Measurements from ENCODE around the gene POPDC2.

POPDC2 gene

GRCh38 chr3:119594929-119595328 is 65.5 kb downstream of the POPDC2 start (continued):
- TF ChIP-seq ZBTB8A (tag by site-specific recombination; IDR thresholded peaks at IDR 0.05) (peak; percentile 53), ZXDB (tag by site-specific recombination; IDR thresholded peaks at IDR 0.05) (0 out of 2 replicates have a peak, but pooled peaks have one; percentile 27), ZNF426 (tag by site-specific recombination; IDR thresholded peaks at IDR 0.05) (peak; percentile 73), ZNF266 (tag by site-specific recombination; IDR thresholded peaks at IDR 0.05; ENCODE audit: low read depth) (0 out of 2 replicates have a peak, but pooled peaks have one; percentile 25)
- TF ChIP-seq, protein P1, sequence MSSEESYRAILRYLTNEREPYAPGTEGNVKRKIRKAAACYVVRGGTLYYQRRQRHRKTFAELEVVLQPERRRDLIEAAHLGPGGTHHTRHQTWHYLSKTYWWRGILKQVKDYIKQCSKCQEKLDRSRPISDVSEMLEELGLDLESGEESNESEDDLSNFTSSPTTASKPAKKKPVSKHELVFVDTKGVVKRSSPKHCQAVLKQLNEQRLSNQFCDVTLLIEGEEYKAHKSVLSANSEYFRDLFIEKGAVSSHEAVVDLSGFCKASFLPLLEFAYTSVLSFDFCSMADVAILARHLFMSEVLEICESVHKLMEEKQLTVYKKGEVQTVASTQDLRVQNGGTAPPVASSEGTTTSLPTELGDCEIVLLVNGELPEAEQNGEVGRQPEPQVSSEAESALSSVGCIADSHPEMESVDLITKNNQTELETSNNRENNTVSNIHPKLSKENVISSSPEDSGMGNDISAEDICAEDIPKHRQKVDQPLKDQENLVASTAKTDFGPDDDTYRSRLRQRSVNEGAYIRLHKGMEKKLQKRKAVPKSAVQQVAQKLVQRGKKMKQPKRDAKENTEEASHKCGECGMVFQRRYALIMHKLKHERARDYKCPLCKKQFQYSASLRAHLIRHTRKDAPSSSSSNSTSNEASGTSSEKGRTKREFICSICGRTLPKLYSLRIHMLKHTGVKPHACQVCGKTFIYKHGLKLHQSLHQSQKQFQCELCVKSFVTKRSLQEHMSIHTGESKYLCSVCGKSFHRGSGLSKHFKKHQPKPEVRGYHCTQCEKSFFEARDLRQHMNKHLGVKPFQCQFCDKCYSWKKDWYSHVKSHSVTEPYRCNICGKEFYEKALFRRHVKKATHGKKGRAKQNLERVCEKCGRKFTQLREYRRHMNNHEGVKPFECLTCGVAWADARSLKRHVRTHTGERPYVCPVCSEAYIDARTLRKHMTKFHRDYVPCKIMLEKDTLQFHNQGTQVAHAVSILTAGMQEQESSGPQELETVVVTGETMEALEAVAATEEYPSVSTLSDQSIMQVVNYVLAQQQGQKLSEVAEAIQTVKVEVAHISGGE (tag by site-specific recombination; conservative IDR thresholded peaks at IDR 0.05; ENCODE audit: low read depth) = peak; percentile 66
- TF ChIP-seq, protein P2, sequence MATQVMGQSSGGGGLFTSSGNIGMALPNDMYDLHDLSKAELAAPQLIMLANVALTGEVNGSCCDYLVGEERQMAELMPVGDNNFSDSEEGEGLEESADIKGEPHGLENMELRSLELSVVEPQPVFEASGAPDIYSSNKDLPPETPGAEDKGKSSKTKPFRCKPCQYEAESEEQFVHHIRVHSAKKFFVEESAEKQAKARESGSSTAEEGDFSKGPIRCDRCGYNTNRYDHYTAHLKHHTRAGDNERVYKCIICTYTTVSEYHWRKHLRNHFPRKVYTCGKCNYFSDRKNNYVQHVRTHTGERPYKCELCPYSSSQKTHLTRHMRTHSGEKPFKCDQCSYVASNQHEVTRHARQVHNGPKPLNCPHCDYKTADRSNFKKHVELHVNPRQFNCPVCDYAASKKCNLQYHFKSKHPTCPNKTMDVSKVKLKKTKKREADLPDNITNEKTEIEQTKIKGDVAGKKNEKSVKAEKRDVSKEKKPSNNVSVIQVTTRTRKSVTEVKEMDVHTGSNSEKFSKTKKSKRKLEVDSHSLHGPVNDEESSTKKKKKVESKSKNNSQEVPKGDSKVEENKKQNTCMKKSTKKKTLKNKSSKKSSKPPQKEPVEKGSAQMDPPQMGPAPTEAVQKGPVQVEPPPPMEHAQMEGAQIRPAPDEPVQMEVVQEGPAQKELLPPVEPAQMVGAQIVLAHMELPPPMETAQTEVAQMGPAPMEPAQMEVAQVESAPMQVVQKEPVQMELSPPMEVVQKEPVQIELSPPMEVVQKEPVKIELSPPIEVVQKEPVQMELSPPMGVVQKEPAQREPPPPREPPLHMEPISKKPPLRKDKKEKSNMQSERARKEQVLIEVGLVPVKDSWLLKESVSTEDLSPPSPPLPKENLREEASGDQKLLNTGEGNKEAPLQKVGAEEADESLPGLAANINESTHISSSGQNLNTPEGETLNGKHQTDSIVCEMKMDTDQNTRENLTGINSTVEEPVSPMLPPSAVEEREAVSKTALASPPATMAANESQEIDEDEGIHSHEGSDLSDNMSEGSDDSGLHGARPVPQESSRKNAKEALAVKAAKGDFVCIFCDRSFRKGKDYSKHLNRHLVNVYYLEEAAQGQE (tag by site-specific recombination; IDR thresholded peaks at IDR 0.05) = peak; percentile 54

DNA sequence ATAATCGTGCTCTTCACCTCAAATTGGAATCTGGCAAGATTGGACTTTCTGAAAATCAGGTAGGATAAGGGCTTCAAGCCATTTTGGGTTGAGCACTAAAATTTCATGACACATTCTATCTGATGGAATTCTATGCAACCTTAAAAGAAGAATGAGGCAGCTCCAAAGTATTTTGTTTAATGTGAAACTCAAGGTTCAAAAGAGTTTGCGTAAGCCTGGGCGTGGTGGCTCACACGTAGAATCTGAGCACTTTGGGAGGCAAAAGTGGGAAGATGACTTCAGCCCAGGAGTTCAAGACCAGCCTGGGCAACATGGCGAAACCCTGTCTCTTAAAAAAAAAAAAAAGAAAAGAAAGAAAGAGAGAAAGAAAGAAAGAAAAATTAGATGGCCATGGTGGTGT is 66.3 kb downstream of the POPDC2 start:
- ChIA-PET CTCF (no interaction called here), POLR2A (no interaction called here)
- TF ChIP-seq SP3 (tag by site-specific recombination; IDR thresholded peaks at IDR 0.05) (no peak), ZSCAN30 (tag by site-specific recombination; IDR thresholded peaks at IDR 0.05) (no peak), ZBTB17 (tag by site-specific recombination; IDR thresholded peaks at IDR 0.05) (no peak), KLF8 (tag by site-specific recombination; IDR thresholded peaks at IDR 0.05) (no peak), HOXD13 (CRISPR knock-in tag; IDR thresholded peaks at IDR 0.05; ENCODE audit: borderline replicate concordance) (no peak), KLF17 (tag by site-specific recombination; IDR thresholded peaks at IDR 0.05) (no peak)
- TF ChIP-seq, protein P1 (tag by site-specific recombination; conservative IDR thresholded peaks at IDR 0.05; ENCODE audit: low read depth) = no peak
- H3K4me3 ChIP-seq (ENCODE audit: low read depth, low read length) = no peak overlapping the region
- H3K27ac ChIP-seq (ENCODE audit: extremely low read depth, low read depth, low read length) = no peak overlapping the region
- no peaks in the 10 kb centered on the region for H3K36me3 ChIP-seq (ENCODE audit: control insufficient read depth in 2 of 2, insufficient read depth in 1 of 2, low read length in 2 of 2)
- H3K9me3 ChIP-seq (ENCODE audit: control insufficient read depth, insufficient read depth, low read depth, low read length) = no peaks in the 10 kb centered on the region
- no peaks in the 10 kb centered on the region for H3K4me1 ChIP-seq (ENCODE audit: control insufficient read depth, insufficient read depth, low read length)
